K562 (cell line): ENCODE measurements around the gene KMT5B. TPM values are rescaled to one million over a fixed set of nuclear protein-coding genes. Genes with fewer than 3 reads are reported as not detected.
A peak's percentile ranks its signal among the peaks of the same experiment; 100 is the strongest.

Source experiments
- ATAC-seq: fragments of 200-7000 bp; cut with Tn5 transposase; 3 replicates; pipeline ENCODE4 v1.9.1; 2020; ENCODE audit warnings: moderate library complexity
- BruUV-seq: library from RNA; stranded (reverse); fragments of 400-500 nt; replicated peaks from 2 replicates; lab custom pipeline; 2021; lab: Mats Ljungman, UMichigan
- CTCF ChIA-PET: fragments of 300-600 bp; formaldehyde crosslinking; extraction: SDS; loops from one replicate; lab custom pipeline; 2021; ENCODE audit warnings: low intra/inter-chr PET ratio; lab: Yijun Ruan, JAX
- POLR2A ChIA-PET: fragments of 300-600, 350-650 bp; sonication (Branson Sonifier 250); formaldehyde crosslinking; extraction: SDS; loops from one replicate; lab custom pipeline; 2021; ENCODE audit warnings: antibody characterized with exemption, inconsistent platforms; lab: Yijun Ruan, JAX
- DNase-seq, 4 experiments: peaks; one replicate each; pipeline versions ENCODE4 v3.0.0 to v3.0.0-alpha.2; 2011 to 2018; ENCODE audit warnings: low spot score in 3 of 4, mixed read lengths in 3 of 4; ENCODE audit errors: extremely low read depth in 1 of 4
- FAIRE-seq: peaks from 2 replicates; lab custom pipeline; 2011; peaks lifted over from hg19 to GRCh38; lab: Jason Lieb, UNC
- H2AFZ ChIP-seq: 2 replicates; pipeline ENCODE4 v1.6.0; 2011; ENCODE audit warnings: low read depth, low read length, control low read depth, inconsistent platforms
- H3K27ac ChIP-seq: fragments of 200-600 bp; 3 replicates; pipeline ENCODE4 v1.8.0; 2011; ENCODE audit warnings: low read depth, mild to moderate bottlenecking, control low read depth, inconsistent platforms, low read length, moderate library complexity, mixed read lengths; ENCODE audit errors: extremely low read depth
- H3K27me3 ChIP-seq, 2 experiments: fragments of 300-600 bp in 1 of 2; 2 replicates in 1 of 2; 3 replicates in 1 of 2; pipeline versions ENCODE4 v1.6.0 to v1.8.0; 2011; ENCODE audit warnings: inconsistent platforms in 2 of 2, low read length in 2 of 2, mild to moderate bottlenecking in 1 of 2, mixed read lengths in 1 of 2, moderate library complexity in 1 of 2; ENCODE audit not compliant: control insufficient read depth in 2 of 2, insufficient read depth in 2 of 2
- H3K36me3 ChIP-seq: fragments of 300-600 bp; 3 replicates; pipeline ENCODE4 v1.8.0; 2011; ENCODE audit warnings: mild to moderate bottlenecking, low read length, inconsistent platforms; ENCODE audit not compliant: control insufficient read depth, insufficient read depth
- H3K4me1 ChIP-seq, 2 experiments: fragments of 200-600 bp in 1 of 2; replicated peaks in 1 of 2; 2 replicates in 1 of 2; 3 replicates in 1 of 2; pipeline versions ENCODE4 v1.5.1 to v1.8.0; 2011; ENCODE audit warnings: inconsistent platforms in 2 of 2, low read length in 2 of 2, mild to moderate bottlenecking in 1 of 2, mixed read lengths in 1 of 2, moderate library complexity in 1 of 2; ENCODE audit not compliant: control insufficient read depth in 2 of 2, insufficient read depth in 2 of 2
- H3K4me2 ChIP-seq: 2 replicates; pipeline ENCODE4 v1.6.1; 2011; ENCODE audit warnings: low read length, control low read depth, inconsistent platforms, mixed read lengths; ENCODE audit not compliant: insufficient read depth
- H3K4me3 ChIP-seq: fragments of 200-600 bp; sonication (generic), shearing (Covaris generic); 2 replicates; pipeline ENCODE4 v1.5.1; 2016; ENCODE audit warnings: control low read depth, inconsistent platforms
- H3K79me2 ChIP-seq: fragments of 200-600 bp; 3 replicates; pipeline ENCODE4 v1.8.0; 2011; ENCODE audit warnings: low read length, inconsistent platforms; ENCODE audit not compliant: control insufficient read depth, insufficient read depth
- H3K9ac ChIP-seq, 2 experiments: 2 replicates each; pipeline versions ENCODE4 v1.6.0 to v1.6.1; 2011; ENCODE audit warnings: low read depth in 2 of 2, low read length in 2 of 2, control low read depth in 1 of 2, inconsistent platforms in 1 of 2, mild to moderate bottlenecking in 1 of 2, mixed read lengths in 1 of 2; ENCODE audit not compliant: insufficient read depth in 1 of 2
- H3K9me1 ChIP-seq: one replicate; pipeline ENCODE4 v1.6.0; 2011; ENCODE audit warnings: inconsistent platforms, mild to moderate bottlenecking, low read length, moderate library complexity; ENCODE audit not compliant: control insufficient read depth, insufficient read depth
- H3K9me3 ChIP-seq: replicated peaks from 2 replicates; pipeline ENCODE4 v1.5.1; 2011; ENCODE audit warnings: low read depth, low read length, inconsistent platforms; ENCODE audit not compliant: control insufficient read depth, insufficient read depth
- H4K20me1 ChIP-seq: replicated peaks from 2 replicates; pipeline ENCODE4 v1.6.1; 2011; ENCODE audit warnings: low read length, inconsistent platforms, mixed read lengths; ENCODE audit not compliant: control insufficient read depth, insufficient read depth
- DACH1 ChIP-seq: fragments of 450-650 bp; IDR thresholded peaks from 2 replicates; pipeline ENCODE4 v1.6.1; 2018; ENCODE audit not compliant: partially characterized antibody
- HMG20A ChIP-seq: fragments of 450-650 bp; formaldehyde crosslinking; conservative IDR thresholded peaks from 2 replicates; pipeline ENCODE4 v1.4.0; 2020; ENCODE audit warnings: mild to moderate bottlenecking, mixed read lengths
- HNRNPH1 ChIP-seq: fragments of 200-400 bp; formaldehyde crosslinking; optimal IDR thresholded peaks from 2 replicates; pipeline ENCODE3; 2017; ENCODE audit warnings: low read depth, mild to moderate bottlenecking, low read length, moderate library complexity
- NFYB ChIP-seq: IDR thresholded peaks from 2 replicates; pipeline ENCODE4 v1.6.1; 2011; ENCODE audit warnings: mild to moderate bottlenecking, moderate library complexity; ENCODE audit not compliant: insufficient read length; ENCODE audit errors: extremely low read depth
- ZNF551 ChIP-seq: fragments of 250-450 bp; sonication (Bioruptor Pico); IDR thresholded peaks from 2 replicates; pipeline ENCODE4 v1.5.0; 2021; ENCODE audit warnings: mild to moderate bottlenecking, moderate library complexity
- WGBS: fragments of 100-300 bp; shearing (Covaris generic); methylation state at CpG from one replicate; pipeline ENCODE4 v1.1.6; 2016; ENCODE audit warnings: low coverage, mixed read lengths; ENCODE audit not compliant: insufficient coverage; ENCODE audit errors: missing lambda C conversion rate; 5-methylcytosine and 5-hydroxymethylcytosine counted together
- in situ Hi-C: fragments of 300-500 bp; cut with MboI; formaldehyde crosslinking; loops from 4 replicates; pipeline ENCODE4 v1.15.0; 2018; ENCODE audit warnings: inconsistent platforms, mixed read lengths
- intact Hi-C: fragments of 100-400 bp; cut with micrococcal nuclease; formaldehyde crosslinking; loops from 2 replicates; pipeline ENCODE4 v1.14.2; 2022
- polyA plus RNA-seq, 8 experiments: library from polyadenylated mRNA; depleted of rRNA in 4 of 8; stranded (reverse) in 5 of 8; unstranded in 3 of 8; fragments of >200 nt; fragmentation: Nextera tagmentation in 2 of 8; fragmentation: Illumina TruSeq in 1 of 8; extraction: Ambion mirVana in 2 of 8; extraction: Trizol in 1 of 8; gene quantifications; 2 replicates each; pipeline versions ENCODE4 v1.2.1 to v1.2.3, GENCODE V29; 2011 to 2014; ENCODE audit warnings: inconsistent platforms in 1 of 8, missing spikeins in 1 of 8
- total RNA-seq, 7 experiments: library from RNA; depleted of rRNA in 6 of 7; stranded (reverse); fragments of >200 nt in 6 of 7; fragmentation: Illumina TruSeq in 2 of 7; extraction: Trizol in 2 of 7; gene quantifications; 2 replicates each; pipeline versions ENCODE4 v1.2.1 to v1.2.3, GENCODE V29; 2011 to 2021; ENCODE audit warnings: low replicate concordance in 1 of 7
- TF ChIP-seq, protein P1 (sequence below): sonication (generic); formaldehyde crosslinking; IDR thresholded peaks from 2 replicates; pipeline ENCODE4 v1.8.1; 2023; ENCODE audit warnings: mild to moderate bottlenecking, missing genetic modification reagents
- TF ChIP-seq, protein P2 (sequence below), 2 experiments: fragments of 450-650 bp in 1 of 2; sonication (generic) in 1 of 2; formaldehyde crosslinking in 1 of 2; IDR thresholded peaks; 2 replicates each; pipeline versions ENCODE4 v1.7.1 to v1.9.0; 2016 to 2022; ENCODE audit warnings: inconsistent platforms in 1 of 2, mild to moderate bottlenecking in 1 of 2, missing genetic modification reagents in 1 of 2

The KMT5B gene
- total and polyA plus RNA-seq, 9 of the 15 experiments (the other 6 are each of a cell fraction or from before 2014, with no cell fraction given) = 7.3 to 27.3 (median 20.9) TPM

DNA sequence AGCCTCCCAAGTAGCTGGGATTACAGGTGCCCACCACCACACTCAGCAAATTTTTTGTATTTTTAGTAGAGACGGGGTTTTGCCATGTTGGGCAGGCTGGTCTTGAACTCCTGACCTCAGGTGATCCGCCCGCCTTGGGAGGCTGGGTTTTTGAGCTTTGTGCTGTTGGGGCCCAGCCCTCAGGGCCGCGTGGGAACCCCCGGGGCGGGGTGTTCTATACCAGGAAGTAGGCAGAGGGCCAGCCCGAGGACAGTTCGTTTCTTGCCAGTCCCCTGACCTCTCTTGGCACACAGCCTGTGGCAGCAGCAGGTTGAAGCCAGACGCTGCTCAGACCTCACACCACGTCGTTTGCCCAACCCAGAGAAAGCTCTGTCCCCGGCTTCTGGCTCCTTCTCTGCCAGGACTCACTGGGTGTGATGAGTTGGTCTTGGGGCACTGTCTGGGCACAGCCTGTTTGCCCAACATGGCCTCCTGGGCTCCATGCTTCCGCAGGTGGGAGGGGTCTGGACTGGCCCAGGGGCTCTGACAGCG is 67.0 kb downstream of the KMT5B start:
- H3K9me3 ChIP-seq = no peaks in the 10 kb centered on the region
- in situ Hi-C loops = no loop called here
- H3K9me1 ChIP-seq = no peaks in the 10 kb centered on the region
- H2AFZ ChIP-seq = peak overlapping the region; percentile 92
- FAIRE-seq (no peak), DNase-seq (no peak), ATAC-seq (no peak)
- ChIA-PET POLR2A (interaction anchor here (1.5 to 2.2 kb wide), 3 partner anchors 9 to 28 kb away, joined by 4 to 12 read pairs (median 5); no protein-coding TSS in a partner anchor), CTCF (interaction anchor here (0.6 kb wide), 1 partner anchor 313 kb away, joined by 4 read pairs; no protein-coding TSS in a partner anchor)
- no peaks in the 10 kb centered on the region; the same call in 1 of the 2 replicates for H4K20me1 ChIP-seq
- no peak overlapping the region for H3K27ac ChIP-seq
- BruUV-seq = no TSS peak
- H3K4me1 ChIP-seq = peaks cover 20 to 45% of the 10 kb centered on the region in 2 experiments
- no peaks in the 10 kb centered on the region for H3K79me2 ChIP-seq
- H3K4me2 ChIP-seq = no peak overlapping the region
- no peak overlapping the region for H3K4me3 ChIP-seq
- intact Hi-C loops = no loop called here
- H3K9ac ChIP-seq = peak overlapping the region in 1 of 2 experiments; percentile 72; a peak in 2 of 4 replicates
- H3K36me3 ChIP-seq = no peaks in the 10 kb centered on the region
- 75% methylated on average over 11 of the region's 15 CpGs for WGBS
- H3K27me3 ChIP-seq = no peaks in the 10 kb centered on the region
- TF ChIP-seq DACH1 (no peak), NFYB (no peak), HNRNPH1 (no peak), HMG20A (no peak), ZNF551 (no peak)
- TF ChIP-seq, protein P1, sequence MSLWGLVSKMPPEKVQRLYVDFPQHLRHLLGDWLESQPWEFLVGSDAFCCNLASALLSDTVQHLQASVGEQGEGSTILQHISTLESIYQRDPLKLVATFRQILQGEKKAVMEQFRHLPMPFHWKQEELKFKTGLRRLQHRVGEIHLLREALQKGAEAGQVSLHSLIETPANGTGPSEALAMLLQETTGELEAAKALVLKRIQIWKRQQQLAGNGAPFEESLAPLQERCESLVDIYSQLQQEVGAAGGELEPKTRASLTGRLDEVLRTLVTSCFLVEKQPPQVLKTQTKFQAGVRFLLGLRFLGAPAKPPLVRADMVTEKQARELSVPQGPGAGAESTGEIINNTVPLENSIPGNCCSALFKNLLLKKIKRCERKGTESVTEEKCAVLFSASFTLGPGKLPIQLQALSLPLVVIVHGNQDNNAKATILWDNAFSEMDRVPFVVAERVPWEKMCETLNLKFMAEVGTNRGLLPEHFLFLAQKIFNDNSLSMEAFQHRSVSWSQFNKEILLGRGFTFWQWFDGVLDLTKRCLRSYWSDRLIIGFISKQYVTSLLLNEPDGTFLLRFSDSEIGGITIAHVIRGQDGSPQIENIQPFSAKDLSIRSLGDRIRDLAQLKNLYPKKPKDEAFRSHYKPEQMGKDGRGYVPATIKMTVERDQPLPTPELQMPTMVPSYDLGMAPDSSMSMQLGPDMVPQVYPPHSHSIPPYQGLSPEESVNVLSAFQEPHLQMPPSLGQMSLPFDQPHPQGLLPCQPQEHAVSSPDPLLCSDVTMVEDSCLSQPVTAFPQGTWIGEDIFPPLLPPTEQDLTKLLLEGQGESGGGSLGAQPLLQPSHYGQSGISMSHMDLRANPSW (CRISPR knock-in tag) = no peak
- TF ChIP-seq, protein P2, sequence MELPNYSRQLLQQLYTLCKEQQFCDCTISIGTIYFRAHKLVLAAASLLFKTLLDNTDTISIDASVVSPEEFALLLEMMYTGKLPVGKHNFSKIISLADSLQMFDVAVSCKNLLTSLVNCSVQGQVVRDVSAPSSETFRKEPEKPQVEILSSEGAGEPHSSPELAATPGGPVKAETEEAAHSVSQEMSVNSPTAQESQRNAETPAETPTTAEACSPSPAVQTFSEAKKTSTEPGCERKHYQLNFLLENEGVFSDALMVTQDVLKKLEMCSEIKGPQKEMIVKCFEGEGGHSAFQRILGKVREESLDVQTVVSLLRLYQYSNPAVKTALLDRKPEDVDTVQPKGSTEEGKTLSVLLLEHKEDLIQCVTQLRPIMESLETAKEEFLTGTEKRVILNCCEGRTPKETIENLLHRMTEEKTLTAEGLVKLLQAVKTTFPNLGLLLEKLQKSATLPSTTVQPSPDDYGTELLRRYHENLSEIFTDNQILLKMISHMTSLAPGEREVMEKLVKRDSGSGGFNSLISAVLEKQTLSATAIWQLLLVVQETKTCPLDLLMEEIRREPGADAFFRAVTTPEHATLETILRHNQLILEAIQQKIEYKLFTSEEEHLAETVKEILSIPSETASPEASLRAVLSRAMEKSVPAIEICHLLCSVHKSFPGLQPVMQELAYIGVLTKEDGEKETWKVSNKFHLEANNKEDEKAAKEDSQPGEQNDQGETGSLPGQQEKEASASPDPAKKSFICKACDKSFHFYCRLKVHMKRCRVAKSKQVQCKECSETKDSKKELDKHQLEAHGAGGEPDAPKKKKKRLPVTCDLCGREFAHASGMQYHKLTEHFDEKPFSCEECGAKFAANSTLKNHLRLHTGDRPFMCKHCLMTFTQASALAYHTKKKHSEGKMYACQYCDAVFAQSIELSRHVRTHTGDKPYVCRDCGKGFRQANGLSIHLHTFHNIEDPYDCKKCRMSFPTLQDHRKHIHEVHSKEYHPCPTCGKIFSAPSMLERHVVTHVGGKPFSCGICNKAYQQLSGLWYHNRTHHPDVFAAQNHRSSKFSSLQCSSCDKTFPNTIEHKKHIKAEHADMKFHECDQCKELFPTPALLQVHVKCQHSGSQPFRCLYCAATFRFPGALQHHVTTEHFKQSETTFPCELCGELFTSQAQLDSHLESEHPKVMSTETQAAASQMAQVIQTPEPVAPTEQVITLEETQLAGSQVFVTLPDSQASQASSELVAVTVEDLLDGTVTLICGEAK (IDR thresholded peaks at IDR 0.05) = no peak
- TF ChIP-seq, protein P2 (CRISPR knock-in tag; IDR thresholded peaks at IDR 0.05) = no peak
